Measurements from ENCODE around the gene FAM98C.

- TF ChIP-seq CTCF (IDR thresholded peaks at IDR 0.05; ENCODE audit: low read length) (no peak), EZH2 (IDR thresholded peaks at IDR 0.05; ENCODE audit: borderline replicate concordance, low read length) (no peak)
These were observed 33.3 kb upstream of the FAM98C start for GRCh38 chr19:38369584-38369983.
